Hypothalamus (tissue), 51 donors: ENCODE measurements around the gene ACAP3.

Source experiments
- DNase-seq, 51 donors: peaks; one replicate each; lab custom pipeline; 2025; lab: John Stamatoyannopoulos, UW

ACAP3 gene

DNA sequence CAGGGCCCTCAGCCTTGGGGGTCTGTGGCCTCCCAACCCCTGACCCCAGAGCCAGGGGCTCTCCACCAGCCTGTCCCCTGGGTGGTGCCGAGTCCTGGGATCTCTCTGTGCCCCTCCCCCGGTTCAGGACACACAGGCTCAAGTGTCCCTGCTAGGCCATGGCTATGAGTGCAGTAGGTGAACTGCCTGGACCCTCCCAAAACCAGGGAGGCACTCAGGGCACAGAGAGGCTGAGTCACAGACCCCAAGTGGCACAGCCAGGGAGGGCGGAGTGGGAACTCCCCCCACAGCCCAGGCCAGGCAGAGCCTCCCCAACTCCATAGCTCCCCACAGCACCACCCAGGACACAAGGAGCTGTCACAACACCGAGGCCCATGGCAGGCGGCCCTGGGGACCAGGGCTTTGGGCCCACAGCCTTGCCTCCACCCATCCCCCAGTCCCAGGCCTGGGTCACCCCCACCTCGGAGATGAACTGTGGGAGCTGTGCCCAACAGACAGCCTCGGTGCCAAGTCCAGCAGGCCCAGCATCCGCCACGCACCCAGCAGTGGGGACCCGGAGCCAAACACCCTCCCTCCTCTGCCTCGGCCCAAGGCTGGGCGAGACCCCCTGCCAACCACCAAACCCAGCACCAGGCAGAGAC, 38.2 kb upstream of the ACAP3 start:
- peak in 4 of 51 donors; percentile 28 to 34 (median 31) for DNase-seq

DNA sequence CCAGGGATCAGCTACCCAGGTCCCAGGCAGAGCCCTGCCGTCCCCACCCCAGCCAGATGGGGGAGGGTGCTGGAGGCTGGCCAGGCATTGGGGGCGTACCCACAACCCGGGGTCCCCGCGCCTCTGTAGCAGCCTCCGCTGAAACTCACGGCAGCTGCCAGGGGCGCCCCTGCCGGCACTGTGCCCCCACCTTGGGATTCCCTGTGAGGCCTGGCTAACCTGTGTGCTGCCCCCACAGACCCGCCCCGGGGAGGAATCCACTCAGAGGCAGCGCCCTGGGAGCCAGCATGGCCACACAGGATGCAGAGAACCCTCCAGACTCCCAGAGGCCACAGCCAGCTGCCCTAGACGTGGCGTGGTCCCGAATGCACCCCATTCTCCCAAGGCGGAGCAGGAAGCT, 37.7 kb upstream of the ACAP3 start:
- no peak for DNase-seq

DNA sequence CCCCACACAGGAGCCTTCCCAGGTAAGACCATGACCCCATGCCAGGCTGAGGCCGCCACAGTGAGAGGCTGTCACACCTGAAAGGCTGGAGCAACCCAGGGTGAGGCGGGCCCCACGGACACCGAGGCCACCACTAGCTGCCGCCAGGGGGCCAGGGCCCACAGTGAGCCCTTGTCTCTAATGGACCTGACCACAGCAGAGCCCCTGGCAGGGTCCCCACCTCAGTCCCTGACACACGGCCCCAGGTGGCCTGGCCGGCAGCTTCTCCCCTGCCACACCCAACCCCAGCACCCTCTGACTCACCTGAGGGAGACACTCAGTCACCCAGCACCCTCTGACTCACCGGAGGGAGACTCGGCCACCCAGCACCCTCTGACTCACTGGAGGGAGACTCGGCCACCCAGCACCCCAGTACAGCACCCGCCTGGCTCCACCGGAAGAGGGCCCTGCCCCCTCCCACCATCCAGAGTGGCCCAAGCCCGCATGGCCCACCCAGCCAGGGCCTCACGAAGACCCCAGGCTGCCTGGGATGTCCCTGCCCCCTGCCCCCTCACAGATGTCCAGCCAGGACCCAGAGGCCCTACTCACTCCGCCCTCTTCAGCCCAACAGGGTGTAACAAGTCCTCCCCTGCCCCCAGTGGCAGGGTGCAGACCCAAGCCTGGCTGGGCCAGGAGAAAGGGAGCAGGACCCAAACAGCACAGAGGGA, 37.1 kb upstream of the ACAP3 start:
- peak in 1 of 51 donors; percentile 38 for DNase-seq

DNA sequence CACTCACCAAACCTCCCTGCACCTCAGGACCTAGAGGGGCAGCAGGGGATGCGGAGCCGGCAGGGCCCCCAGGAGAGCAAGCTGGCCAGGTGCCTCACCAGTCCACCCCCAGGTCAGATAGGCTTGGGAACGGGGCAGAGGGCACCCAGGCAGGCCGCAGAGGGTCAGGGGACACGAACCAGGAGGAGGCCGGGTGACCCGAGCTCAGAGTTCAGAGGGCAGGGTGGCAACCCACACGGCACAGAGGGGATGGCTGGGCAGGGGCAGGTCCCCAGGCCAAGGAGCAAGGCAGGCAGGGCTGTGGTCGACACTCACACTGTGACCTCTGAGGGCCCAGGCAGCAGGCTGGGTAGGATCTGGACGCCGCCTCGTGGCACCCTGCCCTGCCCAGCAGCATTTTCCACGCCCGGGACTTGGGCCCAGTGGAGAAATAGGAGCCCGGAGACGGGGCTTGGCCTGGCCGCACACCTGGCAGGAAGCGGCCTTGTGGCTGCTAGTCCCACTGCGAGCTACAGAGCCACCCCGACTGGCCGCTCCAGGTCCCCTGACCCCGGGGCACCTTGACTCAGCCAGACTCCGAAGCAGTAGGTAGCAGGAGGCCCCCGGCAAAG, 36.2 kb upstream of the ACAP3 start:
- no peak for DNase-seq

DNA sequence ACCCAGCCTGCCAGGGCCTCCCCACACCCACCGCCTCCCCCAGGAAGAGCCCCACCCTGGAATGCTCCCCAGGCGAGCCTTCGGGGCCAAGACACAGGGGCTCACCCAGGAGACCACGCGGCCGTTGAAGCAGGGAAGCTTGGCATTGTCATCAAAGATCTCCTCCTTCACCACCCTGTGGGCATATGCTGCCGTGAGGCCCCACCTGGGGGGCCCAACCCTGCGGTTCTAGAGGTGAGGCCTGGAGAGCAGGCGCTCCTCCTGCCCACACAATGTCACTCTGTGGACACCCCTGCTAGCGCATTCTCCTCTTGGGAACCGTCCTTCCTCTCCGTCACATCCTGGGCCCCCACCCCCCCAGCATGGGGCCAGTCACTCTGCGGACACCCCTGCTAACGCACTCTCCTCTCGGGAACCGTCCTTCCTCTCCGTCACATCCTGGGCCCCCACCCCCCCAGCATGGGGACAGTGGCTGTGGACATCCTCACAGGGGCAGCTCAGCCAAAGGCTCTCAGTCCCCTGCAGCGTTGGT, 34.9 kb upstream of the ACAP3 start:
- DNase-seq = no peak

DNA sequence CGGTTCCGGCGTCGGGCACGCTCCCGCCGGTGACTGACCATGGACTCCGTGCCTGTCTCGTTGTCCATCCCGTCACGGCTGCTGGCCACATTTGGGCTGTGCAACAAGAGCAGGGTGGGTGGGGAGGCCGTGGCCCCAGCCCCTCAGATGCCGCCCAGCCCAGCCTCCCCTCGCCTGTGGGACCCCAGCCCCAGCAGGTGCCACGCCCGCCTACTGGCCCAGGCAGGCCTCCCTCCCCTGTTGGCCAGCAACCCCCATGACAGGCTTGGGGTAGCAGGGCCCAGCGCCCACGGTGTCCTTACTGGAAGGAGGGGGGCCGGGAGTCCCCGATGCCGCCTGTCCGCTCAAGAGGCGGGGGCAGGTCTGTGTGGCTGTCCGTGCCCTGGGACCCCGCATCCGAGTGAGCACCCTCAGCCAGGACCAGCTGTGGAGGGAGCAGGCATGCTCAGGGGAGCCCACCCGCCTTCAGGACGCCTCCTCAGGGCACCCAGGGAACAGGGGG, 34.4 kb upstream of the ACAP3 start:
- no peak for DNase-seq

DNA sequence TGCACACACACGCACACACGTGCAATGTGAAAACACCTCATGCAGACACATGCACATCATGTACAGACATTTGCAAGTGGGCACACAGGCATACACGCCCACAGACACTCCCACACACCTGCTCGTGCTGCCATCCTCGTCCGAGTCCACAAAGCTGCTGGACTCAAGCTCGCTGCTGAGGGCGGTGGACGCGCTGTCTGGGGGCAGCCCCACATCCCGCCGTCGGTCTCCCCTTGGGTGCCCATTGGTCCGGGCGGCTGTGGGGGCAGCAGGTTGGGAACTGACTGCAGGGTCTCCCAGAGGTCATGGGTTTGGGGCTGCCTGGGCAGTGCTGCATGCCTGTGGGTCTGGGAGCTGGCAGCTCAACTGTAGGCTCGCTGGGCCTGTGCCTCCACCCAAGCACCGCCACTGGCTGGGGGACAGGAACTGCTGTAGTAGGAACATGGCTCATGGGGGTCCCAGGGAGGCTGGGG, 33.9 kb upstream of the ACAP3 start:
- no peak for DNase-seq

DNA sequence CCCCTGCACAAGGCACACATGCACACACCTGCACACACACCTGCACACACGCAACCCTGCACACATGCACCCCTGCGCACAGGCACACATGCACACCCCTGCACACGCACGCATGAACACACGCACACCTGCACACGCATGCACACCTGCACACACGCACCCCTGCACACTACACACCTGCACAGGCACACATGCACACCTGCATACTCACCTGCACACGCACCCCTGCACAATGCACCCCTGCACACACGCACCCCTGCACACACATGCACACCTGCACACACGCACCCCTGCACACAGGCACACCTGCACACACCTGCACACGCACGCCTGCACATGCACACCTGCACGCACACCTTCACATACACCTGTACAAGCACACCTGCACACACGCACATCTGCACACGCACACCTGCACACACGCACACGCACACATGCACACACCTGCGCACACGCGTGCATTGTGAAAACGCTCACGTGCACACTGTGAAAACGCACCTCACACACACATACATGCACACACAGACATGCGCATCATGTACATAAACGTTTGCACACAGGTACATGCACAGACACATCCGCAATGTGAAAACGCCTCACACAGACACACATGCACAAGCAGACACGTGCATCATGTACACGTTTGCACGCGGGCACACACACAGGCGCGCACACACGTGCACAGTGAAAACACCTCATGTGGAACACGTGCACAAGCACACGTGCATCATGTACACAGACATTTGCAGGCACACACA, 33.2 kb upstream of the ACAP3 start:
- no peak for DNase-seq

DNA sequence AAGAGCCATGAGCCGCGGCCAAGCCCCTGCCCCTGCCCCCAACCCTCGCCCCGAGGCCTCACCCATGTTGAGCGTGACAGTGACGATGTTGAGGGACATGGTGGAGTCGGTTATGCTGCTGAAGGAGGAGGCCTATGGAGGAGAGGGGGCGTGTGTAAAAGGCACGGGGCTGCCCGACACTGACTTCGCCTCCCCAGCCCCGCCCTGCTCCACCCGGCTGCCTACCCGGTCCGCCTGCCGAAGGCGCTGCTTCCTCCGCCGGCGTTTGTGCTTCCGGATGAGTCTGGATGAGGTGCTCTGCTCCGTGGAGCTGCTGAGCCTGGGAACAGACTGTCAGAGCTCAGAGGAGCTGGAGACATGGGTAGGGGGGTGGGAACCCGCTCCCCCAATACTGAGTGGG, 32.5 kb upstream of the ACAP3 start:
- DNase-seq = no peak

DNA sequence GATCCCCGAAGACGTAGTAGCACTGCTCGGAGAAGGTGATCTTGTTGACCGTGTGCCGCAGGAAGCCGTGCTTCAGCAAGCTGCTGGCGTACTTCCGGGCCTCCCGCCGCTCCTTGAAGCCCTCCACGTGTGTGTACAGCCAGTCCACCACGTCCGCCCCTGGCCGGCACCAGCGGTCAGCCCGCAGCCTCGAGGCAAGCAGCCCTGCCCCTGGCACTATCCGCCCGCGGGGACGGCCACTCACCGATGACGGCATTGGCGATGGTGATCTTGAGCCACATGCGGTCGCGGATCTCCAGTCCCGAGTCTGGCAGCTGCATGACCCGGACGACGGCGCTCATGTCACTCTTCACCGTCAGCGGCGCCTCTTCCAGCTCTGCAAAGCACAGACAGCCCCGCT, 30.5 kb upstream of the ACAP3 start:
- no peak for DNase-seq

DNA sequence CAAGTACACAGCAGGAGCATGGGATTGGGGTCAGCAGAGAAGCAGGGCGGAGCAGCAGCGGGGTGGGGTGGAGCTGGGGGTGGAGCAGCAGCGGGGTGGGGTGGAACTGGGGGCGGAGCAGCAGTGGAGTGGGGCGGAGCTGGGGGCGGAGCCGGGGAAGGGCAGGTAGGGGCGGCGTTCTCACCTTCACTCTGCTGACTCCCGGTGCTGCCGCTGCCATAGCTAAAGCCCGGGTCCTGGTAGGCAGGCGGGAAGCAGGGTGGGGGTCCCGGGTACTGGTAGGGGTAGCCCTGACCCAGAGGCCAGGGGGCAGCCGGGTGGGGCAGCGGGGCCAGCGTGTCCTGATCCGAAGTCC, 30.0 kb upstream of the ACAP3 start:
- DNase-seq = no peak

DNA sequence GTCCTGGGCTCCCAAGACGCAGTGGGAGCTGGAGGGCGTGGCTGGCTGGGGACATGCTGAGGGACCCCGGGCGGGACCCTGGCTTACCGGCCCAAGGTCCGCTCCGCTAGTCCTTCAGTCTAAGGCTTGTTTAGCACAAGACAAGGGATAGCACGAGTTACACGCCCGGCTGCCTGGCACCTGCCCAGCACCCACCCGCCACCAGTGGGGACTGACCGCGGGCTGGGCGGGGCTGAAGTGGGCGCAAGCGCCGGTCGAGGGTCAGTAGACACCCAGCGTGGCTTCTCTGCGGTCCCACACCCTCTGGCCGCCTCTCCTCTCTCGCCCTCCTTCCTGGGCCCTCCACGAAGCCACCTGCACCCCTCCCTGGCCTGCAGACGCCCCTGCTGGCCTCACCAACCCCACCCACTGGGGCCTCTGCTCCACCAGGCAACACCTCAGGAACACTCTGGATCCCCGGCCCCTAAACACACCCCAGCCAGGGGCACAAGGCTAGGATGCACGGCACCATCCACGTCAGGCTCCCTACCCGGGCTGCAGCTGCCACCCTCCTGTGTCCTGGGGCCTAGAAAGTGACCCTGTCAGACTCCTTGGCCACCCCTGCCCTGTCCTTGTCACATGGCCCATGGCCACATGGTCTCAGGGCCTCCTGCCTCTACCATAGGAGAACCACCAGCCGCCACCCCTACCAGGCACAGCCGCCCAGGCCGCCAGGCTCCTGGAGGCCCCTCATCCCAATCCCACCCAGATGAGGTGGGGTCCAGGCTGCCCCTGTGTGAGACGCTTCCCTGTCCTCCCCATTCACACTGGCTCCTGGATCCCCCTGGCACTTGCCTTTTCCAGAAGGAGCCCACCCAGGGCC, 29.4 kb upstream of the ACAP3 start:
- DNase-seq = no peak

DNA sequence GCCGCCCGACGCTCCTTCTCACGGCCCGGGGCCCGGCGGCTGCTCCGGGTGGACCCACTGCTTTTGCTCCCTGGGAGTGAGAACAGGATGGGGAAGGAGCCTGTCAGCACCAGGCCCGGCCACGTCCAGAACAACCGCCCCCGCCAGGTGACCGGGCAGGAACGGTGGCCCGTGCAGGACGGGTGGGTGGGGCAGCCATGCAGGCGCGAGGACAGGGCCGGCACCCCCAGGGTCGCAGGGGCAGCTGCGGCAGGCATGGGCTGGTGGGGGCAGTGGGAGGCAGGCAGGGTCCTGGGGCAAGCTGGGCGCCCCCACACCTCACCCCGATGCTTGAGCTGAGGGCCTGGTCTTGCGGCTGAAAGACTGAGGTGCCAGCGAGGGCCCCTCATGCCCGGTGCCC, 28.7 kb upstream of the ACAP3 start:
- no peak for DNase-seq

DNA sequence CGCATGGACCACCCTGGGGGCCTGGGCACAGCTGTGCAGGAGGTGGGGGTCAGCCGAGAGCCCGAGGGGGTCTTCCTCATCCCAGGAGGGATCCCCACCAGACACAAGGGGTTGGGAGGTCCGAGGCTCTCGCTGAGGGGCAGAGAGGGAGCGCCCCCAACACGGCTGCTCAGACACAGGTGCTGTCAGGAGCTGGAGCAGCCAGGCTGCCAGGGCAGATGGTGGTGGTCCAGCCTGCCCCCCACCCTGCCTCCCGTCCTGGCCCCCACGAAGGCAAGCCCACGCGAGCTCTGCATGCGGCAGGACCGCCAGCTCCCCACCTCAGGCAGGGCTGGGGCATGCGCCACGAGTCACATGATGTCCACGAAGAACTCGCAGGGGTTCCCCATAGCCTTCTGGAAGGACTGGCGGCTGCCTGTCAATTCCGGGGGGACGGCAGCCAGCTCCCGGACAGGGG, 28.1 kb upstream of the ACAP3 start:
- DNase-seq = no peak

DNA sequence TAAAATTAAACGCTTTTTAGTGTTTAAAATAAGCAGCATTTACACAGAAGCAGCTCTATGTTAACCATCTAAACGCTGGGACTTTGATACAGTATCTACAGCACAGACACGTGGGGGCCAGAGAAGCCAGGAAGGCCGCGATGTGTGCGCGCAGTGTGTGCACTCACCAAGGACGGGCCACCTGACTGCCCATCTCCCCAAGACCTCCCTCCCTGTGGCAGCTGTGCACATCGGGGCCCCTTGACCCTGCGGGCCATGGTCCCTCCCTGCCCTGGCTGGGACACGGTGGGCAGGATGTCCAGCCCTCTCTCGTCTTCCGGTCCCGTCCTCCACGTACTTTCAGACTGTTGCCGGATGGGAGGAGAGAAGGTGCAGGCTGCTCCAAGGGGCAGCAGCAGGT, 27.6 kb upstream of the ACAP3 start:
- no peak for DNase-seq

DNA sequence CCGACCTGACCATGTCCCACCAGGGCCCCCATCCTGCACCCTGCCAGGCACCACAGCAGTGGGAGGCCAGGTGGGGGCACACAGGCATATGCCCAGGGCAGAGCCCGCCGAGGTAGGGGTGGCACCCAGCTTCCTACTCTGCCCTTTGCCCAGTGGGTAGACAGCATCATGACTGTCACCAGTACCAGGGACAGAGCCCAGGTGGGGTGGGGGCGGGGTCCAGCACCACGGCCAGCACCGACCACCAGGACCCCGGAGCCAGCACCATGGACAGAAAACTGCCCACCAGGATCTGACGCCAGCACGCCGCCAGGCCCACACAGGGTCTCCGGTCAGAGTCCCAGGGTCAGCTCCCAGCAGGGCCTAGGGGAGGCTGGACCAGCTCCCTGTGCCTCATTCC, 27.1 kb upstream of the ACAP3 start:
- no peak for DNase-seq

DNA sequence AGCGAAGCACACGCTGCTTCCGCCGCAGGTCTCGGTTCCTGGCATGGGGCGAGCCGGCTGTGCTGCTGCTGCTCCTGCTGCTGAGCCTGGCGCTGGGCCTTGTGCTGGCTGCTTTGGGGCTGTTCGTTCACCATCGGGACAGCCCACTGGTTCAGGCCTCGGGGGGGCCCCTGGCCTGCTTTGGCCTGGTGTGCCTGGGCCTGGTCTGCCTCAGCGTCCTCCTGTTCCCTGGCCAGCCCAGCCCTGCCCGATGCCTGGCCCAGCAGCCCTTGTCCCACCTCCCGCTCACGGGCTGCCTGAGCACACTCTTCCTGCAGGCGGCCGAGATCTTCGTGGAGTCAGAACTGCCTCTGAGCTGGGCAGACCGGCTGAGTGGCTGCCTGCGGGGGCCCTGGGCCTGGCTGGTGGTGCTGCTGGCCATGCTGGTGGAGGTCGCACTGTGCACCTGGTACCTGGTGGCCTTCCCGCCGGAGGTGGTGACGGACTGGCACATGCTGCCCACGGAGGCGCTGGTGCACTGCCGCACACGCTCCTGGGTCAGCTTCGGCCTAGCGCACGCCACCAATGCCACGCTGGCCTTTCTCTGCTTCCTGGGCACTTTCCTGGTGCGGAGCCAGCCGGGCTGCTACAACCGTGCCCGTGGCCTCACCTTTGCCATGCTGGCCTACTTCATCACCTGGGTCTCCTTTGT, 26.0 kb upstream of the ACAP3 start:
- no peak for DNase-seq

DNA sequence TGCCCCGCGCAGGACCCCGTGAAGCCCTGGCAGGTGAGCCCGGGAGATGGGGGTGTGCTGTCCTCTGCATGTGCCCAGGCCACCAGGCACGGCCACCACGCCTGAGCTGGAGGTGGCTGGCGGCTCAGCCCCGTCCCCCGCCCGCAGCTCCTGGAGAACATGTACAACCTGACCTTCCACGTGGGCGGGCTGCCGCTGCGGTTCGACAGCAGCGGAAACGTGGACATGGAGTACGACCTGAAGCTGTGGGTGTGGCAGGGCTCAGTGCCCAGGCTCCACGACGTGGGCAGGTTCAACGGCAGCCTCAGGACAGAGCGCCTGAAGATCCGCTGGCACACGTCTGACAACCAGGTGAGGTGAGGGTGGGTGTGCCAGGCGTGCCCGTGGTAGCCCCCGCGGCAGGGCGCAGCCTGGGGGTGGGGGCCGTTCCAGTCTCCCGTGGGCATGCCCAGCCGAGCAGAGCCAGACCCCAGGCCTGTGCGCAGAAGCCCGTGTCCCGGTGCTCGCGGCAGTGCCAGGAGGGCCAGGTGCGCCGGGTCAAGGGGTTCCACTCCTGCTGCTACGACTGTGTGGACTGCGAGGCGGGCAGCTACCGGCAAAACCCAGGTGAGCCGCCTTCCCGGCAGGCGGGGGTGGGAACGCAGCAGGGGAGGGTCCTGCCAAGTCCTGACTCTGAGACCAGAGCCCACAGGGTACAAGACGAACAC, 25.2 kb upstream of the ACAP3 start:
- DNase-seq = no peak
